ENCODE results near the gene VPS37C.
"Not testable (repeated sequence)": the region's sequence is repeated elsewhere in the genome, so short reads cannot be mapped to it uniquely, and the experiment has no call there.

The VPS37C gene

GRCh38 chr11:61168042-61168688 is 6.9 kb upstream of the VPS37C start:
- no peak overlapping the region for H4K8ac ChIP-seq (ENCODE audit: low read depth, low read length)
- H3K9ac ChIP-seq (ENCODE audit: low read depth, low read length, poor library complexity) = no peak overlapping the region
- peaks cover 3 to 4% of the 10 kb centered on the region in 2 donors for H3K9me3 ChIP-seq (replicated peaks in 1 of 2; ENCODE audit: control insufficient read depth in 2 of 2, insufficient read depth in 1 of 2, low read depth in 1 of 2, low read length in 2 of 2)
- H3K23ac ChIP-seq (ENCODE audit: low read depth, low read length, poor library complexity) = no peak overlapping the region
- no peak overlapping the region for H3K4me3 ChIP-seq (ENCODE audit: low read length in 2 of 2)
- no peak overlapping the region for H2BK120ac ChIP-seq (ENCODE audit: low read depth, low read length)
- no peak overlapping the region for H4K91ac ChIP-seq (ENCODE audit: low read depth, low read length, poor library complexity)
- no peak overlapping the region for H2BK15ac ChIP-seq (ENCODE audit: low read length)
- no peak overlapping the region for H2AK5ac ChIP-seq (ENCODE audit: low read depth, low read length)
- no peak overlapping the region for H2BK5ac ChIP-seq (ENCODE audit: low read length)
- H3K4me1 ChIP-seq (ENCODE audit: control insufficient read depth in 2 of 2, insufficient read depth in 1 of 2, low read depth in 1 of 2, low read length in 2 of 2) = peaks cover 0 to 4% of the 10 kb centered on the region in 2 donors
- no peaks in the 10 kb centered on the region for H3K36me3 ChIP-seq (replicated peaks in 1 of 2; ENCODE audit: control insufficient read depth in 2 of 2, insufficient read depth in 2 of 2, low read length in 2 of 2)
- no peak overlapping the region for H3K18ac ChIP-seq (ENCODE audit: low read length)
- no peaks in the 10 kb centered on the region for H3K79me1 ChIP-seq (ENCODE audit: low read depth, low read length)
- no CpG with 5 or more reads among the region's 9 CpGs for WGBS, 2 donors (ENCODE audit: extremely low coverage in 2 of 2, insufficient read length in 2 of 2, insufficient replicate concordance in 1 of 2)
- no peak overlapping the region for H3K4ac ChIP-seq (ENCODE audit: low read length)
- no peak overlapping the region for H2BK12ac ChIP-seq (ENCODE audit: low read length)
- H3K27me3 ChIP-seq (ENCODE audit: control insufficient read depth in 3 of 3, insufficient read depth in 3 of 3, low read depth in 1 of 3, low read length in 3 of 3) = peaks cover 0 to 3% (median 0%) of the 10 kb centered on the region in 3 experiments
- no peak overlapping the region for H3K27ac ChIP-seq (replicated peaks; ENCODE audit: low read length)
- no peak overlapping the region for H3K14ac ChIP-seq (ENCODE audit: low read length)
- no peak overlapping the region for H2AFZ ChIP-seq (ENCODE audit: low read length)
- H3K4me2 ChIP-seq (ENCODE audit: insufficient read depth, low read length, poor library complexity, severe bottlenecking) = no peak overlapping the region
- no peak for DNase-seq (ENCODE audit: low spot score)

- H3K9ac ChIP-seq (ENCODE audit: low read depth, low read length, poor library complexity); H4K91ac ChIP-seq (ENCODE audit: low read depth, low read length, poor library complexity); DNase-seq (ENCODE audit: low spot score); H3K79me1 ChIP-seq (ENCODE audit: low read depth, low read length); H2BK120ac ChIP-seq (ENCODE audit: low read depth, low read length); H3K36me3 ChIP-seq (replicated peaks in 1 of 2; ENCODE audit: control insufficient read depth in 2 of 2, insufficient read depth in 2 of 2, low read length in 2 of 2); H2AFZ ChIP-seq (ENCODE audit: low read length); H3K4me1 ChIP-seq (ENCODE audit: control insufficient read depth in 2 of 2, insufficient read depth in 1 of 2, low read depth in 1 of 2, low read length in 2 of 2); H4K8ac ChIP-seq (ENCODE audit: low read depth, low read length); H3K4me3 ChIP-seq (ENCODE audit: low read length in 2 of 2); H2BK15ac ChIP-seq (ENCODE audit: low read length); H2BK5ac ChIP-seq (ENCODE audit: low read length); H3K4me2 ChIP-seq (ENCODE audit: insufficient read depth, low read length, poor library complexity, severe bottlenecking); H3K27ac ChIP-seq (replicated peaks; ENCODE audit: low read length); H3K14ac ChIP-seq (ENCODE audit: low read length); H3K9me3 ChIP-seq (replicated peaks in 1 of 2; ENCODE audit: control insufficient read depth in 2 of 2, insufficient read depth in 1 of 2, low read depth in 1 of 2, low read length in 2 of 2); H2BK12ac ChIP-seq (ENCODE audit: low read length); H3K18ac ChIP-seq (ENCODE audit: low read length); H3K4ac ChIP-seq (ENCODE audit: low read length); H2AK5ac ChIP-seq (ENCODE audit: low read depth, low read length); H3K27me3 ChIP-seq (ENCODE audit: control insufficient read depth in 3 of 3, insufficient read depth in 3 of 3, low read depth in 1 of 3, low read length in 3 of 3); H3K23ac ChIP-seq (ENCODE audit: low read depth, low read length, poor library complexity): not testable (repeated sequence)
- no CpG with 5 or more reads among the region's 31 CpGs for WGBS, 2 donors (ENCODE audit: extremely low coverage in 2 of 2, insufficient read length in 2 of 2, insufficient replicate concordance in 1 of 2)
Measured at GRCh38 chr11:61166331-61166730, 5.1 kb upstream of the VPS37C start.

GRCh38 chr11:61165785-61166184 is 4.6 kb upstream of the VPS37C start:
- H3K9ac ChIP-seq (ENCODE audit: low read depth, low read length, poor library complexity) = not testable (repeated sequence)
- WGBS, 2 donors (ENCODE audit: extremely low coverage in 2 of 2, insufficient read length in 2 of 2, insufficient replicate concordance in 1 of 2) = no CpG with 5 or more reads among the region's 7 CpGs

GRCh38 chr11:61164606-61165424 is 3.6 kb upstream of the VPS37C start:
- no peak overlapping the region for H3K14ac ChIP-seq (ENCODE audit: low read length)
- no peak overlapping the region for H2BK5ac ChIP-seq (ENCODE audit: low read length)
- no peaks in the 10 kb centered on the region for H3K36me3 ChIP-seq (replicated peaks in 1 of 2; ENCODE audit: control insufficient read depth in 2 of 2, insufficient read depth in 2 of 2, low read length in 2 of 2)
- no peaks in the 10 kb centered on the region for H3K27me3 ChIP-seq (ENCODE audit: control insufficient read depth in 3 of 3, insufficient read depth in 3 of 3, low read depth in 1 of 3, low read length in 3 of 3)
- no peak overlapping the region for H3K18ac ChIP-seq (ENCODE audit: low read length)
- H3K79me1 ChIP-seq (ENCODE audit: low read depth, low read length) = no peaks in the 10 kb centered on the region
- H3K9ac ChIP-seq (ENCODE audit: low read depth, low read length, poor library complexity) = no peak overlapping the region
- H3K9me3 ChIP-seq (replicated peaks in 1 of 2; ENCODE audit: control insufficient read depth in 2 of 2, insufficient read depth in 1 of 2, low read depth in 1 of 2, low read length in 2 of 2) = peaks cover 0 to 3% of the 10 kb centered on the region in 2 donors
- H3K4me2 ChIP-seq (ENCODE audit: insufficient read depth, low read length, poor library complexity, severe bottlenecking) = no peak overlapping the region
- H3K4ac ChIP-seq (ENCODE audit: low read length) = no peak overlapping the region
- no peak overlapping the region for H2BK15ac ChIP-seq (ENCODE audit: low read length)
- no peak overlapping the region for H2BK120ac ChIP-seq (ENCODE audit: low read depth, low read length)
- no CpG with 5 or more reads among the region's 13 CpGs for WGBS, 2 donors (ENCODE audit: extremely low coverage in 2 of 2, insufficient read length in 2 of 2, insufficient replicate concordance in 1 of 2)
- no peak overlapping the region for H2AFZ ChIP-seq (ENCODE audit: low read length)
- no peak overlapping the region for H4K8ac ChIP-seq (ENCODE audit: low read depth, low read length)
- H3K27ac ChIP-seq (replicated peaks; ENCODE audit: low read length) = no peak overlapping the region
- DNase-seq (ENCODE audit: low spot score) = no peak
- H2AK5ac ChIP-seq (ENCODE audit: low read depth, low read length) = no peak overlapping the region
- H3K4me1 ChIP-seq (ENCODE audit: control insufficient read depth in 2 of 2, insufficient read depth in 1 of 2, low read depth in 1 of 2, low read length in 2 of 2) = peaks cover 7 to 12% of the 10 kb centered on the region in 2 donors
- H2BK12ac ChIP-seq (ENCODE audit: low read length) = no peak overlapping the region
- no peak overlapping the region for H3K4me3 ChIP-seq (ENCODE audit: low read length in 2 of 2)
- H4K91ac ChIP-seq (ENCODE audit: low read depth, low read length, poor library complexity) = no peak overlapping the region
- H3K23ac ChIP-seq (ENCODE audit: low read depth, low read length, poor library complexity) = no peak overlapping the region

More at GRCh38 chr11:61165785-61166184, 4.6 kb upstream of the VPS37C start:
- not testable (repeated sequence) for DNase-seq (ENCODE audit: low spot score); H2AK5ac ChIP-seq (ENCODE audit: low read depth, low read length); H3K4ac ChIP-seq (ENCODE audit: low read length); H3K23ac ChIP-seq (ENCODE audit: low read depth, low read length, poor library complexity); H3K9me3 ChIP-seq (replicated peaks in 1 of 2; ENCODE audit: control insufficient read depth in 2 of 2, insufficient read depth in 1 of 2, low read depth in 1 of 2, low read length in 2 of 2); H2BK15ac ChIP-seq (ENCODE audit: low read length); H2BK5ac ChIP-seq (ENCODE audit: low read length); H2BK12ac ChIP-seq (ENCODE audit: low read length); H3K79me1 ChIP-seq (ENCODE audit: low read depth, low read length); H3K14ac ChIP-seq (ENCODE audit: low read length); H3K18ac ChIP-seq (ENCODE audit: low read length); H4K91ac ChIP-seq (ENCODE audit: low read depth, low read length, poor library complexity); H4K8ac ChIP-seq (ENCODE audit: low read depth, low read length); H3K27ac ChIP-seq (replicated peaks; ENCODE audit: low read length); H3K36me3 ChIP-seq (replicated peaks in 1 of 2; ENCODE audit: control insufficient read depth in 2 of 2, insufficient read depth in 2 of 2, low read length in 2 of 2); H2AFZ ChIP-seq (ENCODE audit: low read length); H3K27me3 ChIP-seq (ENCODE audit: control insufficient read depth in 3 of 3, insufficient read depth in 3 of 3, low read depth in 1 of 3, low read length in 3 of 3); H3K4me3 ChIP-seq (ENCODE audit: low read length in 2 of 2); H3K4me2 ChIP-seq (ENCODE audit: insufficient read depth, low read length, poor library complexity, severe bottlenecking); H2BK120ac ChIP-seq (ENCODE audit: low read depth, low read length); H3K4me1 ChIP-seq (ENCODE audit: control insufficient read depth in 2 of 2, insufficient read depth in 1 of 2, low read depth in 1 of 2, low read length in 2 of 2)

Measured in neuronal stem cell (in vitro differentiated cells).